SW480 (cell line): ENCODE measurements around the gene NGF.
A peak's percentile ranks its signal among the peaks of the same experiment; 100 is the strongest.
"Not testable (repeated sequence)": the region's sequence is repeated elsewhere in the genome, so short reads cannot be mapped to it uniquely, and the experiment has no call there.

Experiments used
- DNase-seq: peaks from one replicate; pipeline ENCODE4 v3.0.0-alpha.2; 2016; ENCODE audit warnings: low spot score

The NGF gene

GRCh38 chr1:115337633-115338456, at the start of gene NGF:
NGF (minus strand) TSS chr1:115338249; CDS start chr1:115286795, 51,454 bp downstream.
- DNase-seq = no peak

- DNase-seq = not testable (repeated sequence)
Measured at GRCh38 chr1:115383455-115383854, 45.4 kb upstream of the NGF start.

- DNase-seq = no peak
Measured at GRCh38 chr1:115379943-115380342, 41.9 kb upstream of the NGF start.

- DNase-seq = no peak
Measured at GRCh38 chr1:115377411-115377810, 39.4 kb upstream of the NGF start.

GRCh38 chr1:115374598-115374997, 36.5 kb upstream of the NGF start:
- no peak for DNase-seq

- DNase-seq = no peak
Measured at GRCh38 chr1:115373305-115373704, 35.3 kb upstream of the NGF start.

GRCh38 chr1:115365738-115366137, 27.7 kb upstream of the NGF start:
- DNase-seq = no peak

GRCh38 chr1:115364780-115365155, 26.7 kb upstream of the NGF start:
- DNase-seq = no peak

- DNase-seq = no peak
Measured at GRCh38 chr1:115364046-115364779, 26.2 kb upstream of the NGF start.

GRCh38 chr1:115363171-115363570, 25.1 kb upstream of the NGF start:
- DNase-seq = no peak

- not testable (repeated sequence) for DNase-seq
Measured at GRCh38 chr1:115360505-115361129, 22.6 kb upstream of the NGF start.

- DNase-seq = not testable (repeated sequence)
Measured at GRCh38 chr1:115359787-115360452, 21.9 kb upstream of the NGF start.

- DNase-seq = peak; percentile 14
Measured at GRCh38 chr1:115356356-115356755, 18.3 kb upstream of the NGF start.

GRCh38 chr1:115355069-115355468, 17.0 kb upstream of the NGF start:
- DNase-seq = no peak

- DNase-seq = no peak
Measured at GRCh38 chr1:115351143-115351542, 13.1 kb upstream of the NGF start.

- no peak for DNase-seq
Measured at GRCh38 chr1:115348636-115349035, 10.6 kb upstream of the NGF start.

- DNase-seq = no peak
Measured at GRCh38 chr1:115347282-115347681, 9.2 kb upstream of the NGF start.

- no peak for DNase-seq
Measured at GRCh38 chr1:115343200-115343737, 5.2 kb upstream of the NGF start.

GRCh38 chr1:115341948-115342347, 3.9 kb upstream of the NGF start:
- DNase-seq = no peak

GRCh38 chr1:115340879-115341278, 2.8 kb upstream of the NGF start:
- DNase-seq = no peak

- DNase-seq = no peak
Measured at GRCh38 chr1:115338457-115338820, 390 bp upstream of the NGF start.

GRCh38 chr1:115337276-115337632, 795 bp downstream of the NGF start:
- no peak for DNase-seq
